Measurements from ENCODE around the gene HMGB3. TPM values are rescaled to one million over a fixed set of nuclear protein-coding genes. Genes with fewer than 3 reads are reported as not detected.

Gene HMGB3
- polyA plus RNA-seq, 1 of the 3 experiments (the other 2 are of a cell fraction), result 11.3 TPM

GRCh38 chrX:151031391-151031975 lies 48.3 kb downstream of the HMGB3 start:
- no peaks in the 10 kb centered on the region for H3K9me3 ChIP-seq
- no peak overlapping the region for H3K4me2 ChIP-seq
- no peaks in the 10 kb centered on the region for H3K9me2 ChIP-seq
- H4K20me1 ChIP-seq (ENCODE audit: insufficient read depth), result no peaks in the 10 kb centered on the region
- H3K27me3 ChIP-seq (ENCODE audit: insufficient read depth), result no peaks in the 10 kb centered on the region; the same call in 1 of the 2 replicates
- H3K4me1 ChIP-seq (ENCODE audit: control insufficient read depth in 1 of 2, insufficient read depth in 2 of 2, low read depth in 1 of 2, low read length in 1 of 2), result no peaks in the 10 kb centered on the region
- no peaks in the 10 kb centered on the region for H3F3A ChIP-seq (replicated peaks; ENCODE audit: insufficient read depth)
- CTCF ChIA-PET, result no interaction called here
- no peak overlapping the region for H3K27ac ChIP-seq (ENCODE audit: low read depth in 2 of 2, low read length in 1 of 2)
- 11% methylated on average over 7 of the region's 7 CpGs for WGBS (ENCODE audit: low lambda C conversion rate)
- H3K9ac ChIP-seq, result no peak overlapping the region
- H3K79me2 ChIP-seq (ENCODE audit: insufficient read depth), result no peaks in the 10 kb centered on the region
- no peak overlapping the region for H3K4me3 ChIP-seq (ENCODE audit: low read depth in 2 of 2, low read length in 1 of 2)
- no peak for DNase-seq
- TF ChIP-seq FOXM1 (IDR thresholded peaks at IDR 0.05; ENCODE audit: low read depth), result no peak
- POLR2A ChIA-PET, result no interaction called here
- no peaks in the 10 kb centered on the region for H3K36me3 ChIP-seq (replicated peaks in 1 of 2; ENCODE audit: control insufficient read depth in 1 of 2, insufficient read depth in 2 of 2, low read length in 1 of 2)
- no peak overlapping the region for H2AFZ ChIP-seq (ENCODE audit: low read depth)

- no peaks in the 10 kb centered on the region for H4K20me1 ChIP-seq (ENCODE audit: insufficient read depth)
- POLR2A ChIA-PET, result no interaction called here
- no peaks in the 10 kb centered on the region for H3F3A ChIP-seq (replicated peaks; ENCODE audit: insufficient read depth)
- no peak overlapping the region for H3K4me3 ChIP-seq (ENCODE audit: low read depth in 2 of 2, low read length in 1 of 2)
- no peaks in the 10 kb centered on the region for H3K79me2 ChIP-seq (ENCODE audit: insufficient read depth)
- H3K4me1 ChIP-seq (ENCODE audit: control insufficient read depth in 1 of 2, insufficient read depth in 2 of 2, low read depth in 1 of 2, low read length in 1 of 2), result no peaks in the 10 kb centered on the region
- no peak for TF ChIP-seq USF2 (IDR thresholded peaks at IDR 0.05; ENCODE audit: borderline replicate concordance, low read depth, low read length)
- 4% methylated on average over 2 of the region's 2 CpGs for WGBS (ENCODE audit: low lambda C conversion rate)
- no peak overlapping the region for H3K9ac ChIP-seq
- no peak overlapping the region for H3K27ac ChIP-seq (ENCODE audit: low read depth in 2 of 2, low read length in 1 of 2)
- H3K9me3 ChIP-seq, result no peaks in the 10 kb centered on the region
- no peak overlapping the region for H3K4me2 ChIP-seq
- no peak overlapping the region for H2AFZ ChIP-seq (ENCODE audit: low read depth)
- H3K36me3 ChIP-seq (replicated peaks in 1 of 2; ENCODE audit: control insufficient read depth in 1 of 2, insufficient read depth in 2 of 2, low read length in 1 of 2), result no peaks in the 10 kb centered on the region
- no peaks in the 10 kb centered on the region for H3K9me2 ChIP-seq
- no peak for DNase-seq
- H3K27me3 ChIP-seq (ENCODE audit: insufficient read depth), result no peaks in the 10 kb centered on the region; the same call in 1 of the 2 replicates
- CTCF ChIA-PET, result no interaction called here
Measured at GRCh38 chrX:151039351-151039750, 56.2 kb downstream of the HMGB3 start.

Small RNA genes lying within 50 kb of the gene (small RNA-seq; reads per million reads assigned to genes)
- gene RNA5SP525, result 0 reads per million in 7 experiments
- gene RNU6-383P, result 0 reads per million in 7 experiments
- gene RPL12P50, result 0 reads per million in 7 experiments

Other genes starting within 250 kb of the HMGB3 start
- 57.7 and 62.9 TPM in 2 replicates for gene CD99L2, start 84.7 kb upstream of the HMGB3 start, polyA plus RNA-seq (2012; rRNA removed)
- not detected in 2 replicates for gene GPR50, start 193.2 kb downstream of the HMGB3 start, polyA plus RNA-seq (2012; rRNA removed)

All from SK-N-SH (cell line).